ENCODE results near the gene PLXNA4.

The PLXNA4 gene

GRCh38 chr7:132579260-132579899, 3.1 kb upstream of the PLXNA4 start:
- no peaks in the 10 kb centered on the region for H3K9me3 ChIP-seq (ENCODE audit: control insufficient read depth, insufficient read depth, low read depth, low read length)
- ChIA-PET CTCF (interaction anchor here (0.7 to 4.4 kb wide), 12 partner anchors 102 to 890 kb away, joined by 3 to 27 read pairs (median 8); no protein-coding TSS in a partner anchor), POLR2A (no interaction called here)
- H3K4me3 ChIP-seq (ENCODE audit: low read depth, low read length), result no peak overlapping the region
- TF ChIP-seq ZSCAN4 (tag by site-specific recombination; IDR thresholded peaks at IDR 0.05), result peak; percentile 62
- no peak for TF ChIP-seq GLI4 (tag by site-specific recombination; IDR thresholded peaks at IDR 0.05)
- H3K4me1 ChIP-seq (ENCODE audit: control insufficient read depth, insufficient read depth, low read length), result peaks cover 3% of the 10 kb centered on the region; the same call in 1 of the 2 replicates
- no peak overlapping the region for H3K27ac ChIP-seq (ENCODE audit: extremely low read depth, low read depth, low read length)
- H3K36me3 ChIP-seq (ENCODE audit: control insufficient read depth in 2 of 2, insufficient read depth in 1 of 2, low read length in 2 of 2), result no peaks in the 10 kb centered on the region

- Histone ChIP-seq H3K36me3 (ENCODE audit: control insufficient read depth in 2 of 2, insufficient read depth in 1 of 2, low read length in 2 of 2) (no peaks in the 10 kb centered on the region), H3K27ac (ENCODE audit: extremely low read depth, low read depth, low read length) (no peak overlapping the region), H3K4me1 (ENCODE audit: control insufficient read depth, insufficient read depth, low read length) (peaks cover 3% of the 10 kb centered on the region; the same call in 1 of the 2 replicates), H3K9me3 (ENCODE audit: control insufficient read depth, insufficient read depth, low read depth, low read length) (no peaks in the 10 kb centered on the region), H3K4me3 (ENCODE audit: low read depth, low read length) (no peak overlapping the region)
- POLR2A ChIA-PET, result no interaction called here
- CTCF ChIA-PET, result interaction anchor here (0.7 to 4.4 kb wide), 6 partner anchors 9 to 887 kb away, joined by 3 to 27 read pairs (median 7); no protein-coding TSS in a partner anchor
- TF ChIP-seq ZNF335 (tag by site-specific recombination; conservative IDR thresholded peaks at IDR 0.05) (no peak), ZNF280D (tag by site-specific recombination; IDR thresholded peaks at IDR 0.05) (no peak), ZBTB21 (tag by site-specific recombination; IDR thresholded peaks at IDR 0.05) (no peak), ZNF404 (tag by site-specific recombination; IDR thresholded peaks at IDR 0.05) (no peak), SALL2 (tag by site-specific recombination; IDR thresholded peaks at IDR 0.05; ENCODE audit: borderline replicate concordance) (no peak), ZNF621 (tag by site-specific recombination; IDR thresholded peaks at IDR 0.05) (no peak), HOXD13 (CRISPR knock-in tag; IDR thresholded peaks at IDR 0.05; ENCODE audit: borderline replicate concordance) (no peak), KLF17 (tag by site-specific recombination; IDR thresholded peaks at IDR 0.05) (no peak), ZBTB44 (tag by site-specific recombination; IDR thresholded peaks at IDR 0.05) (no peak), ZNF654 (tag by site-specific recombination; IDR thresholded peaks at IDR 0.05; ENCODE audit: low read depth) (no peak), ZNF175 (tag by site-specific recombination; IDR thresholded peaks at IDR 0.05) (no peak), ZNF560 (tag by site-specific recombination; IDR thresholded peaks at IDR 0.05; ENCODE audit: borderline replicate concordance) (no peak)
These were observed 2.6 kb upstream of the PLXNA4 start for GRCh38 chr7:132578826-132579225.

- Histone ChIP-seq H3K4me1 (ENCODE audit: control insufficient read depth, insufficient read depth, low read length) (peaks cover 3% of the 10 kb centered on the region; the same call in 1 of the 2 replicates), H3K36me3 (ENCODE audit: control insufficient read depth in 2 of 2, insufficient read depth in 1 of 2, low read length in 2 of 2) (no peaks in the 10 kb centered on the region), H3K4me3 (ENCODE audit: low read depth, low read length) (no peak overlapping the region), H3K9me3 (ENCODE audit: control insufficient read depth, insufficient read depth, low read depth, low read length) (no peaks in the 10 kb centered on the region), H3K27ac (ENCODE audit: extremely low read depth, low read depth, low read length) (no peak overlapping the region)
- ChIA-PET CTCF (interaction anchor here (0.5 to 1.8 kb wide), 10 partner anchors 8 to 886 kb away, joined by 3 to 10 read pairs (median 4); no protein-coding TSS in a partner anchor), POLR2A (no interaction called here)
- TF ChIP-seq PRDM10 (tag by site-specific recombination; IDR thresholded peaks at IDR 0.05) (peak; percentile 67), YY1 (tag by site-specific recombination; IDR thresholded peaks at IDR 0.05) (no peak), PBX3 (CRISPR knock-in tag; IDR thresholded peaks at IDR 0.05) (no peak), KLF7 (tag by site-specific recombination; IDR thresholded peaks at IDR 0.05; ENCODE audit: borderline replicate concordance) (no peak), ZNF549 (tag by site-specific recombination; IDR thresholded peaks at IDR 0.05) (no peak)
These were observed 1.7 kb upstream of the PLXNA4 start for GRCh38 chr7:132578050-132578370.

Data from HEK293 (cell line).